GM12878 (cell line): ENCODE results near the gene FBXL17. TPM values are rescaled to one million over a fixed set of nuclear protein-coding genes. Genes with fewer than 3 reads are reported as not detected.

ENCODE experiments used
- ATAC-seq: fragments of 200-7000 bp; cut with Tn5 transposase; 3 replicates; pipeline ENCODE4 v1.9.1; 2020; ENCODE audit warnings: mild to moderate bottlenecking, moderate library complexity
- BruUV-seq: library from RNA; stranded (reverse); fragments of 400-500 nt; replicated peaks from 2 replicates; lab custom pipeline; 2021; lab: Mats Ljungman, UMichigan
- CTCF ChIA-PET: fragments of 300-600 bp; sonication (Branson Sonifier 250); formaldehyde crosslinking; extraction: SDS; loops from one replicate; lab custom pipeline; 2021; ENCODE audit warnings: inconsistent platforms; lab: Yijun Ruan, JAX
- POLR2A ChIA-PET: fragments of 350-600 bp; formaldehyde crosslinking; extraction: SDS; loops from one replicate; lab custom pipeline; 2021; ENCODE audit warnings: inconsistent platforms; lab: Charles Lee
- RAD21 ChIA-PET: fragments of 300-600 bp; sonication (Branson Sonifier 250); formaldehyde crosslinking; loops from one replicate; lab custom pipeline; 2023; ENCODE audit warnings: antibody characterized with exemption; ENCODE audit not compliant: unreplicated experiment; lab: Charles Lee
- SMC1A ChIA-PET: fragments of 300-600 bp; sonication (Branson Sonifier 250); formaldehyde crosslinking; loops from one replicate; lab custom pipeline; 2023; ENCODE audit not compliant: unreplicated experiment, uncharacterized antibody; lab: Charles Lee
- DNase-seq: peaks from one replicate; pipeline ENCODE4 v3.0.0-alpha.2; 2011; ENCODE audit warnings: low read depth, low spot score
- FAIRE-seq: peaks from 3 replicates; lab custom pipeline; 2011; peaks lifted over from hg19 to GRCh38; lab: Jason Lieb, UNC
- H2AFZ ChIP-seq: 2 replicates; pipeline ENCODE4 v1.6.0; 2011; ENCODE audit warnings: low read depth, low read length, control low read depth; ENCODE audit not compliant: control insufficient read depth
- H3K27ac ChIP-seq: 2 replicates; pipeline ENCODE4 v1.5.1; 2011; ENCODE audit warnings: control low read depth; ENCODE audit not compliant: control insufficient read depth, insufficient read depth
- H3K27me3 ChIP-seq, 2 experiments: replicated peaks in 1 of 2; 2 replicates each; pipeline versions ENCODE4 v1.6.0 to v1.6.1; 2011; ENCODE audit warnings: low read length in 1 of 2; ENCODE audit not compliant: control insufficient read depth in 2 of 2, insufficient read depth in 2 of 2
- H3K36me3 ChIP-seq, 2 experiments: 2 replicates each; pipeline ENCODE4 v1.5.1; 2011; ENCODE audit warnings: low read length in 1 of 2; ENCODE audit not compliant: control insufficient read depth in 2 of 2, insufficient read depth in 2 of 2
- H3K4me1 ChIP-seq: 2 replicates; pipeline ENCODE4 v1.6.1; 2011; ENCODE audit warnings: mild to moderate bottlenecking, low read length, moderate library complexity, mixed read lengths; ENCODE audit not compliant: control insufficient read depth, insufficient read depth
- H3K4me2 ChIP-seq: 2 replicates; pipeline ENCODE4 v1.6.0; 2011; ENCODE audit warnings: control low read depth; ENCODE audit not compliant: control insufficient read depth, insufficient read depth
- H3K4me3 ChIP-seq: fragments of 200-600 bp; sonication (generic); 2 replicates; pipeline ENCODE4 v1.5.1; 2016
- H3K79me2 ChIP-seq: 2 replicates; pipeline ENCODE4 v1.6.0; 2011; ENCODE audit warnings: low read length; ENCODE audit not compliant: control insufficient read depth, insufficient read depth
- H3K9ac ChIP-seq: 2 replicates; pipeline ENCODE4 v1.8.0; 2011; ENCODE audit warnings: low read length, control low read depth, mixed read lengths; ENCODE audit not compliant: control insufficient read depth, insufficient read depth
- H3K9me3 ChIP-seq: replicated peaks from 3 replicates; pipeline ENCODE4 v1.5.1; 2011; ENCODE audit warnings: mild to moderate bottlenecking, low read length; ENCODE audit not compliant: control insufficient read depth, insufficient read depth
- H4K20me1 ChIP-seq: 2 replicates; pipeline ENCODE4 v1.6.0; 2011; ENCODE audit not compliant: control insufficient read depth, insufficient read depth
- CHD4 ChIP-seq: fragments of 200-600 bp; sonication (generic); IDR thresholded peaks from 2 replicates; pipeline ENCODE4 v1.6.1; 2016; ENCODE audit warnings: mild to moderate bottlenecking
- FOS ChIP-seq: IDR thresholded peaks from 3 replicates; pipeline ENCODE4 v1.6.1; 2011; ENCODE audit warnings: borderline replicate concordance; ENCODE audit not compliant: insufficient read length; ENCODE audit errors: extremely low read depth
- GABPA ChIP-seq: IDR thresholded peaks from 2 replicates; pipeline ENCODE4 v1.6.1; 2014; ENCODE audit warnings: antibody characterized with exemption, low read depth, mild to moderate bottlenecking, inconsistent platforms
- NBN ChIP-seq: fragments of 450-650 bp; IDR thresholded peaks from 2 replicates; pipeline ENCODE4 v1.6.1; 2016
- RELA ChIP-seq: fragments of 450-650 bp; IDR thresholded peaks from 2 replicates; pipeline ENCODE4 v1.8.0; 2014; ENCODE audit warnings: borderline replicate concordance; ENCODE audit not compliant: partially characterized antibody
- TCF7 ChIP-seq: IDR thresholded peaks from 2 replicates; pipeline ENCODE4 v1.6.1; 2014; ENCODE audit warnings: antibody characterized with exemption, borderline replicate concordance
- USF1 ChIP-seq: IDR thresholded peaks from 2 replicates; pipeline ENCODE4 v1.6.1; 2011; ENCODE audit warnings: borderline replicate concordance, low read depth, mild to moderate bottlenecking, moderate library complexity, mixed read lengths, low read length; ENCODE audit not compliant: insufficient read depth; ENCODE audit errors: extremely low read length
- ZBTB4 ChIP-seq: fragments of 450-650 bp; formaldehyde crosslinking; IDR thresholded peaks from 2 replicates; pipeline ENCODE4 v1.4.0; 2022; ENCODE audit warnings: mild to moderate bottlenecking, moderate library complexity
- WGBS: methylation state at CpG from one replicate; pipeline ENCODE4 v1.1.6; 2016; ENCODE audit warnings: low lambda C conversion rate; ENCODE audit not compliant: insufficient replicate concordance, insufficient coverage; ENCODE audit errors: missing lambda C conversion rate; 5-methylcytosine and 5-hydroxymethylcytosine counted together
- in situ Hi-C: fragments of 300-500 bp; cut with MboI; formaldehyde crosslinking; loops from 9 replicates; pipeline ENCODE4 v1.14.3; 2018; ENCODE audit warnings: mixed read lengths
- intact Hi-C: fragments of 100-400 bp; cut with micrococcal nuclease; formaldehyde crosslinking; loops from one replicate; pipeline ENCODE4 v1.14.2; 2022; ENCODE audit not compliant: unreplicated experiment
- polyA plus RNA-seq, 11 experiments: library from polyadenylated mRNA; depleted of rRNA in 4 of 11; unstranded in 6 of 11; stranded (reverse) in 5 of 11; fragments of >200 nt; fragmentation: Nextera tagmentation in 4 of 11; fragmentation: Illumina TruSeq in 1 of 11; extraction: Ambion mirVana in 4 of 11; extraction: Trizol in 1 of 11; gene quantifications; 1 replicate in 1 of 11; 2 replicates in 10 of 11; pipeline versions ENCODE4 v1.2.1 to v1.2.3, GENCODE V29; 2011 to 2016; ENCODE audit warnings: inconsistent platforms in 2 of 11, missing spikeins in 2 of 11, low read depth in 1 of 11
- total RNA-seq, 4 experiments: library from RNA; depleted of rRNA in 3 of 4; stranded (reverse); fragments of >200 nt in 3 of 4; fragmentation: Illumina TruSeq in 1 of 4; extraction: Trizol in 1 of 4; gene quantifications; 2 replicates each; pipeline versions ENCODE4 v1.2.1 to v1.2.3, GENCODE V29; 2013 to 2021

FBXL17 gene
- total and polyA plus RNA-seq, 10 of the 15 experiments (the other 5 are each of a cell fraction or from before 2014, with no cell fraction given), result 0.88 to 9.0 (median 4.4) TPM

- H3K4me3 ChIP-seq, result no peak overlapping the region
- H2AFZ ChIP-seq, result no peak overlapping the region
- no peak for TF ChIP-seq TCF7
- no peak for TF ChIP-seq USF1
- TF ChIP-seq CHD4, result no peak
- TF ChIP-seq GABPA, result no peak
- no peak for TF ChIP-seq ZBTB4 (CRISPR knock-in tag)
- no peak for TF ChIP-seq RELA
- no peak for TF ChIP-seq NBN
- TF ChIP-seq FOS, result no peak
- no peaks in the 10 kb centered on the region for H3K27me3 ChIP-seq
- intact Hi-C loops, result loop anchor here (10.0 kb wide), 1 partner anchor 242 kb away; no protein-coding TSS in a partner anchor
- no peaks in the 10 kb centered on the region for H3K79me2 ChIP-seq
- no peaks in the 10 kb centered on the region for H3K4me1 ChIP-seq
- H3K9me3 ChIP-seq, result no peaks in the 10 kb centered on the region; the same call in 2 of the 3 replicates
- BruUV-seq, result no TSS peak
- H3K9ac ChIP-seq, result no peak overlapping the region
- in situ Hi-C loops, result no loop called here
- no peak overlapping the region for H3K4me2 ChIP-seq
- no peak for ATAC-seq
- no peak overlapping the region for H3K27ac ChIP-seq
- POLR2A ChIA-PET, result no interaction called here
- DNase-seq, result no peak
- no peaks in the 10 kb centered on the region for H3K36me3 ChIP-seq
- CTCF ChIA-PET, result interaction anchor here (1.1 to 1.9 kb wide), 4 partner anchors 10 to 182 kb away, joined by 3 to 5 read pairs (median 4); no protein-coding TSS in a partner anchor
- no peaks in the 10 kb centered on the region for H4K20me1 ChIP-seq
- RAD21 ChIA-PET, result interaction anchor here (0.6 kb wide), 1 partner anchor 380 kb away, joined by 3 read pairs; no protein-coding TSS in a partner anchor
- SMC1A ChIA-PET, result interaction anchor here (0.8 to 1.4 kb wide), 5 partner anchors 10 to 146 kb away, joined by 3 to 4 read pairs (median 3); no protein-coding TSS in a partner anchor
- no peak for FAIRE-seq
- 45% methylated on average over 8 of the region's 8 CpGs for WGBS
These were observed 528.9 kb downstream of the FBXL17 start for GRCh38 chr5:107853031-107853430.
